Pons (tissue), 1 donor: ENCODE measurements around the gene NPR1.
"Not testable (repeated sequence)": the region's sequence is repeated elsewhere in the genome, so short reads cannot be mapped to it uniquely, and the experiment has no call there.

Experiments
- DNase-seq: peaks from one replicate; pipeline ENCODE4 v3.0.0-alpha.2; 2016; ENCODE audit warnings: low spot score

Gene NPR1

GRCh38 chr1:153682730-153683129 is 4.2 kb downstream of the NPR1 start:
- DNase-seq = no peak

- DNase-seq = no peak
These were observed 5.4 kb downstream of the NPR1 start for GRCh38 chr1:153683854-153684253.

- no peak for DNase-seq
These were observed 6.4 kb downstream of the NPR1 start for GRCh38 chr1:153684892-153685291.

- DNase-seq = no peak
These were observed 7.3 kb downstream of the NPR1 start for GRCh38 chr1:153685544-153686340.

- DNase-seq = no peak
These were observed 9.0 kb downstream of the NPR1 start for GRCh38 chr1:153687346-153688125.

GRCh38 chr1:153688276-153688675 is 9.8 kb downstream of the NPR1 start:
- no peak for DNase-seq

- no peak for DNase-seq
These were observed 10.3 kb downstream of the NPR1 start for GRCh38 chr1:153688736-153689328.

- DNase-seq = no peak
These were observed 15.0 kb downstream of the NPR1 start for GRCh38 chr1:153693466-153693865.

GRCh38 chr1:153696741-153697140 is 18.3 kb downstream of the NPR1 start:
- no peak for DNase-seq

GRCh38 chr1:153697191-153698019 is 18.9 kb downstream of the NPR1 start:
- DNase-seq = no peak

- peak; percentile 3 for DNase-seq
These were observed 19.8 kb downstream of the NPR1 start for GRCh38 chr1:153698020-153698922.

- no peak for DNase-seq
These were observed 20.6 kb downstream of the NPR1 start for GRCh38 chr1:153698923-153699714.

GRCh38 chr1:153699768-153700167 is 21.3 kb downstream of the NPR1 start:
- no peak for DNase-seq

GRCh38 chr1:153705484-153705883 is 27.0 kb downstream of the NPR1 start:
- no peak for DNase-seq

GRCh38 chr1:153711026-153711425 is 32.5 kb downstream of the NPR1 start:
- DNase-seq = no peak

- not testable (repeated sequence) for DNase-seq
These were observed 37.7 kb downstream of the NPR1 start for GRCh38 chr1:153716211-153716610.

- no peak for DNase-seq
These were observed 38.8 kb downstream of the NPR1 start for GRCh38 chr1:153717330-153717729.

- no peak for DNase-seq
These were observed 45.2 kb downstream of the NPR1 start for GRCh38 chr1:153723687-153724086.

GRCh38 chr1:153724634-153725033 is 46.1 kb downstream of the NPR1 start:
- not testable (repeated sequence) for DNase-seq
